HPDE6-E6E7 (cell line): ENCODE measurements around the gene SERPINI2.
"Not testable (repeated sequence)": the region's sequence is repeated elsewhere in the genome, so short reads cannot be mapped to it uniquely, and the experiment has no call there.

Experiments used
- DNase-seq: peaks from one replicate; pipeline ENCODE4 v3.0.0; 2011; ENCODE audit warnings: missing footprints; ENCODE audit errors: extremely low spot score

The SERPINI2 gene

GRCh38 chr3:167450195-167450594, 23.6 kb downstream of the SERPINI2 start:
- DNase-seq: no peak

GRCh38 chr3:167445491-167445890, 28.4 kb downstream of the SERPINI2 start:
- no peak for DNase-seq

DNA sequence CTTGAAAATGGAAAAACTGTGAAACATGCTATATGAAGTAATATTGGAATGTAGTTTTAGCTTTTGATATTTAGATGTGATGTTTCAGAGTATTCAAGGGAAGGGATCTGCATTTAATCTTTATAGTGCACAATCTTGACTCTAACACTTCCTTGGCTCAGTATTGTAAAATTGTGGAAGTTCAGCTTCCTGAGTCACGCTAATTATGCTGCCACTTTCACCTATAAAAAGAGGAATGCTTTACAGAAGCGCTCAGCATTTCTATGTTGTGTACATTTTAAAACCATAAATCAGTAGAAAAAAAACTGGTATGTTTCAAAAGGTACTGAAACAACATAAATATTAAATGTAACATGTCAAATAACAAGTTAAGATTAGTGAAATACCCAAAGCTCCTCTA, 32.6 kb downstream of the SERPINI2 start:
- no peak for DNase-seq

DNA sequence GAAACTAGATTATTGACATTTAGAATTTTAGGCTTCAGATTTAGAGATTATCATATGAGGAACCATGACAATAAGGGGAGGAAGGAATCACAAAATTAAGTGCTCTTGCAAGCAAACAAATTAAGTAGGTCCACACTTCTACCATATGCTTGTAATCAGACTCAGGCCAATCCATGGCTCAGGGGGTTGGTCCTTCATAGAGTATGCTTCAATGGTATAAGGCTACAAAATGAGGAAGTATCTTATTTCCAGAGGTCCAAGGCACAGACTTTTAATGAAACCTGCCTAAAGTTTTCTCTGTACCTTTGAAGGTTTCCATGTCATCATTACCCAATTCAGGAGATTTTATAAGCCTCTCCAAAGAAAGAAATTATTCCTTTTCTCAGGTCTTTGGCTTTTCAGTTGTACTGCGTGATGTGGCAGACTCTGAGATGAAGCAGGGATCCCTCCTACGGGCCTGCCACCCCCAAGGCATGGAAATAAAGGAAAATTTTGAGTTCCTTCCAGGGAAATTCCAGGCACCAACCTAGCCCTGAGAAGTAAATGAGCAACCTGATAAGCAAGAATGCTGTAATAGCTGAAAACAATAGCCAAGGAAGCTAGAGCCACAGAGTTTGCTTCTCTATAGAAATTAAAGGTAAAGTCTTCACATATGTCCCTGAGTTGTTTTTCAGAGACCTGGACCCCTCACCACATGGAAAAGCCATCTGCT, 36.3 kb downstream of the SERPINI2 start:
- DNase-seq: no peak

GRCh38 chr3:167426962-167427361, 46.9 kb downstream of the SERPINI2 start:
- not testable (repeated sequence) for DNase-seq

DNA sequence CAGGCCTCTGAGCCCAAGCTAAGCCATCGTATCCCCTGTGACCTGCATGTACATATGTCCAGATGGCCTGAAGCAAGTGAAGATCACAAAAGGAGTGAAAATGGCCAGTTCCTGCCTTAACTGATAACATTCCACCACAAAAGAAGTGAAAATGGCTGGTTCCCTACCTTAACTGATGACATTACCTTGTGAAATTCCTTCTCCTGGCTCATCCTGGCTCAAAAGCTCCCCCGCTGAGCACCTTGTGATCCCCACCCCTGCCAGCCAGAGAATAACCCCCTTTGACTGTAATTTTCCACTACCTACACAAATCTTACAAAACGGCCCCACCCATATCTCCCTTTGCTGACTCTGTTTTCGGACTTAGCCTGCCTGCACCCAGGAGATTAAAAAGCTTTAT, 51.4 kb downstream of the SERPINI2 start:
- not testable (repeated sequence) for DNase-seq

- no peak for DNase-seq
Observed at GRCh38 chr3:167409611-167410010, 64.2 kb downstream of the SERPINI2 start.

DNA sequence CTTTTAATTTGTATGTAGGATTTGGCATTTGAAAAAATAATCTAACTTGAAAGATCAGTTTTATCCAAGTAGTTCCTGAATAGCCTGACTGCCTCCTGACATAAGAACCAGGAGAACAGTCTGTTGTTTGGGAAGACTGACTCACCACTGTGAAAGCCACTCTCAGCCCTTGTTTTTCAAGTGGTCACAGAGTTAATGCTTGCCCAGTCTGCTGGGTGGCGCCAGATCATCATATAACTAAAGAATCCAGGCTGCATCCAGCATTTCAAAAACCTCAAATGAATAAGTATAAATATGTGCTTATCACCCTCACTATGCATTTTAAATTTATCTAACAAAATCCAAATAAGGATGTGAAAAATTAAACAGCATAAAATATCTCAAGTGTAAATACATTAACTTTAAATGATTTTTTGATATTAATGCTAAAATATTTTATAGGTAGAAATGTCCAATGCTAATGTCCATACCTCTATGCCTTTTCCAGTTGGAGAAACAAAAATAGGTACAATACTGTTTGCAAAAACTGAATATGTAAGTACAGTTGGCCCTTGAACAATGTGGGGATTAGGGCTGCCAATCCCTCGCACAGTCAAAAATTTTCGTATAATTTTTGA, 66.9 kb downstream of the SERPINI2 start:
- peak; percentile 64 for DNase-seq

DNA sequence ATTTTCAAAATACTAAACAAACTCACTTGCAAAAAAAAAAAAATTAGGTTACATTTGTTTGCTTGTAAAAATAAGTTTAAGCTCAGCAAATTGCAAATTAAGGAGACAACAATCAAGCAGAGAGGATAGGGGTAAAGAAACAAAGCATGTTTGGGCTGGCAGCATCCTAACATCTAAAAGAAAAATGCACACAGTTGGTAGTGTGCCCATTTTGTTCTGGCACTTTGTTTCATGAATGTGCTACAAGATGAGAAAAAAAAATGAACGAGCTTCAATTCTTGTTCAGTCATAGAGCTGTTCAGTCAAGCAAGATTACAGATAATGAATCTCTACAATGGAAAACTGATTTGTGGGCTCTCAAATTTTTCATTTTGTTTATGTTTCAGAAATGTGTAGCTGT, 76.0 kb downstream of the SERPINI2 start:
- no peak for DNase-seq

- DNase-seq: no peak
Observed at GRCh38 chr3:167396075-167396474, 77.8 kb downstream of the SERPINI2 start.

- no peak for DNase-seq
Observed at GRCh38 chr3:167394003-167394402, 79.8 kb downstream of the SERPINI2 start.
